ENCODE measurements around the gene IL22.

IL22 gene

DNA sequence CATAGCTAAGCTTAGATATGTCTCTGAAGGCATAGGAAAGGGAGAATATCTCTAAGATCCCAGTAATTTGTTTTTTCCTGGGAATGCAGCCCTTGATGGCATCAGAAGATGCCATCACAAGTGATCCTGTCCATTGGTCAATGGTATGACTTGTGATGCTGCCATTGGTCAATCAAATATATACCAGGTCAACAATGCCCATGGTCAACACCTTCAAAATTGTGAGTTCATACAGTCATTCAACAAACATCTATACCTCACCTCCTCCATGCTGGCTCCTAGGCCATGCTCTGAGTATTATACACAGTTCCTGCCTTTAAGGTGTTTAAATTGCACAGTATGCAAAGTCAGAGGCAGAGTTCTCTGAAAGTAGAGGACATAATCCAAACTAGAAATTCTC, 19.3 kb upstream of the IL22 start:
- Mint-ChIP-seq H3K4me3 (no peak overlapping the region), H3K4me1 (ENCODE audit: low read depth) (peaks cover 14% of the 10 kb centered on the region), H3K27me3 (no peaks in the 10 kb centered on the region), H3K9me3 (ENCODE audit: low read depth) (no peaks in the 10 kb centered on the region), H3K27ac (no peak overlapping the region), H3K36me3 (no peaks in the 10 kb centered on the region)

GRCh38 chr12:68271346-68271745, 17.9 kb upstream of the IL22 start:
- peaks cover 8% of the 10 kb centered on the region for H3K4me1 Mint-ChIP-seq (ENCODE audit: low read depth)
- H3K4me3 Mint-ChIP-seq = no peak overlapping the region
- no peaks in the 10 kb centered on the region for H3K36me3 Mint-ChIP-seq
- H3K27ac Mint-ChIP-seq = no peak overlapping the region
- no peaks in the 10 kb centered on the region for H3K27me3 Mint-ChIP-seq
- no peaks in the 10 kb centered on the region for H3K9me3 Mint-ChIP-seq (ENCODE audit: low read depth)

DNA sequence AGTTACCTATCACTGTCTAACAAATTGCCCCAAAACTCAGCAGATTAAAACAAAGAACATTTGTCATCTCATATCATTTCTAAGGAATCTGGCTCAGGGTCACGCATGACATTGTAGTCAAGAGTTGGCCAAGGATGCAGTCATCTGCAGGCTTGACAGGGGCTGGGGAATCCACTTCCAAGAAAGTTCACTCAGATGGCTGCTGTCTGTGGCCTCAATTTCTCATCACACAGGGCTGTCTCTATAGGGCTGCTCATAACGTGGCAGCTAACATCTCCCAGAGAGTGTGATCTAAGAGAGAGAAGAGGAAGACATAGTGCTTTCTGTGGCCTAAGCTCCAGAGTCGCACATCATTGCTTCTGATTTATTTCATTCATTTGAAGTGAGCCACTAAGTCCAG, 17.0 kb upstream of the IL22 start:
- H3K36me3 Mint-ChIP-seq = no peaks in the 10 kb centered on the region
- H3K27ac Mint-ChIP-seq = no peak overlapping the region
- peaks cover 2% of the 10 kb centered on the region for H3K27me3 Mint-ChIP-seq
- no peak overlapping the region for H3K4me3 Mint-ChIP-seq
- no peaks in the 10 kb centered on the region for H3K9me3 Mint-ChIP-seq (ENCODE audit: low read depth)
- H3K4me1 Mint-ChIP-seq (ENCODE audit: low read depth) = peaks cover 8% of the 10 kb centered on the region

GRCh38 chr12:68269779-68270178, 16.4 kb upstream of the IL22 start:
- Mint-ChIP-seq H3K27ac (no peak overlapping the region), H3K4me1 (ENCODE audit: low read depth) (peaks cover 8% of the 10 kb centered on the region), H3K4me3 (no peak overlapping the region), H3K9me3 (ENCODE audit: low read depth) (no peaks in the 10 kb centered on the region), H3K36me3 (no peaks in the 10 kb centered on the region), H3K27me3 (peaks cover 3% of the 10 kb centered on the region)

- Mint-ChIP-seq H3K27me3 (peaks cover 3% of the 10 kb centered on the region), H3K4me1 (ENCODE audit: low read depth) (peaks cover 8% of the 10 kb centered on the region), H3K4me3 (no peak overlapping the region), H3K9me3 (ENCODE audit: low read depth) (no peaks in the 10 kb centered on the region), H3K36me3 (no peaks in the 10 kb centered on the region), H3K27ac (no peak overlapping the region)
Observed at GRCh38 chr12:68268967-68269366, 15.6 kb upstream of the IL22 start.

DNA sequence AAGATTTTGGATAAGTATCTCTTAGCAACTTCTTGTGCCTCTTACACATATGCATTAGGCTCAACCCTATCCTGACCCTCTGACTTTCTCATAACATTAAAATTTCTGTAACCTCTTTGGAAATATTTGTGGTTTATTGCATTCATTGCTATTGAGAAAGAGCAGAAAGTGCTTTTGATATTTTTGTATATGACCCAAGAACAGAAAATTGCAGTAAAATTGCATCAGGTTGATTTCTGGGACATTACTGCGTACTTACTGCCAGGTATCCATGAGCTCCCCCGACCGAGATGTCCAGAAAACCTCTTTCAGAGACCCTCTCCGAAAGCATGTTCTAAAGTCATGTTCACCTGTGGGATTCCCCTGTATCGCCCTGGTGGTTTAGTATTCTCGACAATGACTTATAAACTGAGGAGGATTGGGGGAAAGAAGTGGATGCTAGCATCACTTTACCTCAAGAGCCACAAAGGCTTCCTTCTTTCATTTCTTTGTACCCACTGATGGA, 14.5 kb upstream of the IL22 start:
- H3K4me1 Mint-ChIP-seq (ENCODE audit: low read depth) = peaks cover 8% of the 10 kb centered on the region
- no peaks in the 10 kb centered on the region for H3K9me3 Mint-ChIP-seq (ENCODE audit: low read depth)
- H3K4me3 Mint-ChIP-seq = no peak overlapping the region
- peaks cover 3% of the 10 kb centered on the region for H3K27me3 Mint-ChIP-seq
- H3K36me3 Mint-ChIP-seq = no peaks in the 10 kb centered on the region
- no peak overlapping the region for H3K27ac Mint-ChIP-seq

DNA sequence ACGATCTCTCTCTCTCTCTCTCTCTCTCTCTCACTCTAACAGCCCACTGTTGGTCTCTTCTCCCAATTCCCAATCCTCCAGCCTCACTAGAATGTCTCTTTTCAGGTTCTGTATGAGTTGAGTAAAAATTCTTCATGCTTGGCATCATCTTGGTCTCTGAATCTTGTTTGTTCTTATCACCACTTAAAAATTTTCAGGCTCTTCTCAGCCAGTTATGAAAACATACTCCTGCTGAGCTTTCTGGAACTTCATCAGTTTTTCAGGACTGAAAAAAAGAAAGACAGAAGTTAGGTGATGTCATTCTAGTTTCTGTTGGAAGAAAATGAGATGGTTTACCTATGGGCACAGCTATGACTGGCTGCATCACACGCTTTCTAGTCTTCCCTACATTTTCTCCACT, 11.5 kb upstream of the IL22 start:
- no peaks in the 10 kb centered on the region for H3K9me3 Mint-ChIP-seq (ENCODE audit: low read depth)

GRCh38 chr12:68264158-68264855, 10.9 kb upstream of the IL22 start:
- Mint-ChIP-seq H3K36me3 (peaks cover 3% of the 10 kb centered on the region), H3K4me1 (ENCODE audit: low read depth) (peaks cover 30% of the 10 kb centered on the region), H3K27me3 (peaks cover 9% of the 10 kb centered on the region), H3K27ac (no peak overlapping the region), H3K4me3 (no peak overlapping the region), H3K9me3 (ENCODE audit: low read depth) (no peaks in the 10 kb centered on the region)

More for the DNA sequence above, 11.5 kb upstream of the IL22 start:
- no peak overlapping the region for H3K27ac Mint-ChIP-seq
- H3K4me1 Mint-ChIP-seq (ENCODE audit: low read depth) = peaks cover 25% of the 10 kb centered on the region
- no peak overlapping the region for H3K4me3 Mint-ChIP-seq
- peaks cover 3% of the 10 kb centered on the region for H3K36me3 Mint-ChIP-seq
- H3K27me3 Mint-ChIP-seq = peaks cover 9% of the 10 kb centered on the region

- H3K27me3 Mint-ChIP-seq = peaks cover 10% of the 10 kb centered on the region
- no peaks in the 10 kb centered on the region for H3K9me3 Mint-ChIP-seq (ENCODE audit: low read depth)
- H3K36me3 Mint-ChIP-seq = peaks cover 3% of the 10 kb centered on the region
- H3K4me3 Mint-ChIP-seq = no peak overlapping the region
- H3K4me1 Mint-ChIP-seq (ENCODE audit: low read depth) = peaks cover 33% of the 10 kb centered on the region
- no peak overlapping the region for H3K27ac Mint-ChIP-seq
Observed at GRCh38 chr12:68263366-68263765, 10.0 kb upstream of the IL22 start.

DNA sequence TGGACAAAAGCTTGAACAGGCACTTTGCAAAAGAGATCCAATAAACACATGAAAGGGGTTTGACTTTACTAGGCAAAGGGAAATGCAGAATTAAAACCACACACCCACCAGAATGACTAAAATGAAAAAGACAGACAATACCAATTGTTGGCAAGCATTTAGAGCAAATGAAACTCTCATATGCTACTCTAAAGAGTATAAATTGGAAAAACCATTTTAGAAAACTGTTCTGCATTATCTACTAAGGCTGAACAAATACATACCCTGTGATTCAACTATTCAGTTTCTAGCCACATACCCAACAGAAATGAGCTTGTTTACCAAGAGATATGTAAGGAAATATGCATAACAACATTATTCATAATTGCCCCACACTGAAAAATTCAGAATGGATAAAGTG, 8.5 kb upstream of the IL22 start:
- H3K27ac Mint-ChIP-seq = no peak overlapping the region

DNA sequence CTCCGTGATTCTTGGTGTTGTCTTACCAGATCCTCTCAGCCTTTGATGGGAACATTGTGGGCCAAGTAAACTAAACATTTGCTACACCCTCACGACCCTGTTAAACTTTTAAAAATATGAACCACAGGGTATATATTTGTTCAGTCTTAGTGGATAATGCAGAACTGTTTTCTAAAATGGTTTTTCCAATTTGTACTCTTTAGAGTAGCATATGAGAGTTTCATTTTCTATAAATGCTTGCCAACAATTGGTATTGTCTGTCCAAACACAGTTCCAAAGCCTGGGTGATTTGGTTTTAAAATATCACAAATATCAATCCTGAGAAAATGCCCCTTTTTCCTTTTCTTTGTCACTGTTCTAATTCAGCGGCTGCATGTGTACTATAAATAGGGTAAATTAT, 6.7 kb upstream of the IL22 start:
- H3K27me3 Mint-ChIP-seq = peaks cover 8% of the 10 kb centered on the region
- H3K9me3 Mint-ChIP-seq (ENCODE audit: low read depth) = no peaks in the 10 kb centered on the region
- no peak overlapping the region for H3K4me3 Mint-ChIP-seq
- peaks cover 3% of the 10 kb centered on the region for H3K36me3 Mint-ChIP-seq
- peaks cover 27% of the 10 kb centered on the region for H3K4me1 Mint-ChIP-seq (ENCODE audit: low read depth)
- H3K27ac Mint-ChIP-seq = no peak overlapping the region

More for the DNA sequence above, 8.5 kb upstream of the IL22 start:
- H3K36me3 Mint-ChIP-seq = peaks cover 3% of the 10 kb centered on the region
- H3K4me1 Mint-ChIP-seq (ENCODE audit: low read depth) = peaks cover 27% of the 10 kb centered on the region
- peaks cover 10% of the 10 kb centered on the region for H3K27me3 Mint-ChIP-seq
- no peak overlapping the region for H3K4me3 Mint-ChIP-seq
- no peaks in the 10 kb centered on the region for H3K9me3 Mint-ChIP-seq (ENCODE audit: low read depth)

- Mint-ChIP-seq H3K27me3 (peaks cover 7% of the 10 kb centered on the region), H3K4me3 (no peak overlapping the region), H3K9me3 (ENCODE audit: low read depth) (no peaks in the 10 kb centered on the region), H3K36me3 (peaks cover 3% of the 10 kb centered on the region), H3K4me1 (ENCODE audit: low read depth) (peaks cover 27% of the 10 kb centered on the region), H3K27ac (peak overlapping the region; percentile 47)
Observed at GRCh38 chr12:68259318-68259940, 6.0 kb upstream of the IL22 start.

GRCh38 chr12:68252077-68252476, 1.3 kb downstream of the IL22 start:
- Mint-ChIP-seq H3K36me3 (peaks cover 2% of the 10 kb centered on the region), H3K27ac (no peak overlapping the region), H3K4me1 (ENCODE audit: low read depth) (no peaks in the 10 kb centered on the region), H3K9me3 (ENCODE audit: low read depth) (no peaks in the 10 kb centered on the region), H3K4me3 (no peak overlapping the region), H3K27me3 (peaks cover 6% of the 10 kb centered on the region)

GRCh38 chr12:68250454-68250853, 3.0 kb downstream of the IL22 start:
- no peaks in the 10 kb centered on the region for H3K4me1 Mint-ChIP-seq (ENCODE audit: low read depth)
- peaks cover 6% of the 10 kb centered on the region for H3K27me3 Mint-ChIP-seq
- H3K36me3 Mint-ChIP-seq = peaks cover 2% of the 10 kb centered on the region
- no peaks in the 10 kb centered on the region for H3K9me3 Mint-ChIP-seq (ENCODE audit: low read depth)
- no peak overlapping the region for H3K27ac Mint-ChIP-seq
- no peak overlapping the region for H3K4me3 Mint-ChIP-seq

DNA sequence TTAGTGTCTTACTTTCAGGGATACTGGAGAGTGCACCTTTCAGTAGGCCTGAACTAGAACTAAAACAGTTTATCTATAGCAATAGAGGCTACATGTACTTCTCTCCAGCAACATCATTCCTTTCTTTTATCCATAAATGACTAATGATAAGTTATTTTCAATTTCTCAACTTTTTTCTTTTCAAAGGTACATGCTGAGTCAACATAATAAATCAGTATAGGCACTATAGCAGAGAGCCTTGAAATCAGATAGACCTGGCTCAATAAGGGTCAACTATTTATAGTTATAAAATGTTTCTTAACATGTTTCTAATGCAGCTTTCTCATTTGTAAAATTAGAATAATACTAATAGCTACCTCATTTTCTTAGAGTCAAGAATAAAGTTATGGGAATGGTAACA, 5.6 kb downstream of the IL22 start:
- peaks cover 5% of the 10 kb centered on the region for H3K27me3 Mint-ChIP-seq
- peaks cover 3% of the 10 kb centered on the region for H3K4me1 Mint-ChIP-seq (ENCODE audit: low read depth)
- no peak overlapping the region for H3K4me3 Mint-ChIP-seq
- H3K36me3 Mint-ChIP-seq = peaks cover 2% of the 10 kb centered on the region
- no peak overlapping the region for H3K27ac Mint-ChIP-seq
- H3K9me3 Mint-ChIP-seq (ENCODE audit: low read depth) = no peaks in the 10 kb centered on the region

DNA sequence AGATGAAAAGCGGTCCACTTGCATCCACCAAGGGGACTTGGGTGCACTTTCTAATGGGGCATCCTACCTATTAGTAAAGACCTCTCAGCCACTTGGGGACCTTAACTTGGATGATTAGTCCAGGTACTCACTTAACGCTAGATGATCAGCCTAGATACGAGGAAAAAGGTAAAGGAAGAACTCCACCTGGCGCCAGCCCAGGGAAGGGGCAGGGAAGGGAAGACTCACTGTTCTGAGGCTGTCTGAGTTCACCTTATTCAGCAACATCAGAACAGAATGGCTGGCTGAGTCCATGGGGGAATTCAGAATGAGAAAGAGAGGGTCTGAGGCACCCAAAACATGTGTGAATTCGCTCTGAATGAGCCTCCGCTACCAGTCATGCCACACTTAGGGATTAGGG, 7.1 kb downstream of the IL22 start:
- H3K27ac Mint-ChIP-seq = no peak overlapping the region
- peaks cover 6% of the 10 kb centered on the region for H3K4me1 Mint-ChIP-seq (ENCODE audit: low read depth)
- no peaks in the 10 kb centered on the region for H3K36me3 Mint-ChIP-seq
- H3K9me3 Mint-ChIP-seq (ENCODE audit: low read depth) = no peaks in the 10 kb centered on the region
- H3K27me3 Mint-ChIP-seq = no peaks in the 10 kb centered on the region
- no peak overlapping the region for H3K4me3 Mint-ChIP-seq

Data from activated naive CD8-positive, alpha-beta T cell (primary cell).